HepG2 (cell line): ENCODE measurements around the gene NYNRIN. TPM values are rescaled to one million over a fixed set of nuclear protein-coding genes. Genes with fewer than 3 reads are reported as not detected.

Experiments
- AHDC1 ChIP-seq: sonication (generic); formaldehyde crosslinking; IDR thresholded peaks from 2 replicates; pipeline ENCODE4 v1.5.1; 2020; ENCODE audit warnings: mild to moderate bottlenecking, missing genetic modification reagents, borderline replicate concordance
- CREB1 ChIP-seq, 2 experiments: fragments of 450-650 bp in 1 of 2; IDR thresholded peaks; 2 replicates each; pipeline ENCODE4 v1.6.1; 2016 to 2017; ENCODE audit warnings: control low read depth in 1 of 2, mild to moderate bottlenecking in 1 of 2, missing compliant biosample characterization in 1 of 2, missing genetic modification characterization in 1 of 2
- FIP1L1 ChIP-seq: fragments of 200-400 bp; formaldehyde crosslinking; IDR thresholded peaks from 2 replicates; pipeline ENCODE4 v1.6.1; 2018; ENCODE audit warnings: low read depth, mild to moderate bottlenecking, low read length, moderate library complexity, borderline replicate concordance; ENCODE audit not compliant: insufficient read depth
- HDAC1 ChIP-seq: sonication (generic); formaldehyde crosslinking; IDR thresholded peaks from 2 replicates; pipeline ENCODE4 v1.5.1; 2020; ENCODE audit warnings: mild to moderate bottlenecking, missing genetic modification reagents
- HINFP ChIP-seq: sonication (generic); formaldehyde crosslinking; IDR thresholded peaks from 2 replicates; pipeline ENCODE4 v1.4.0; 2020; ENCODE audit warnings: low read depth, mild to moderate bottlenecking, missing genetic modification reagents
- HNRNPL ChIP-seq: fragments of 200-400 bp; formaldehyde crosslinking; IDR thresholded peaks from 2 replicates; pipeline ENCODE4 v1.6.1; 2017; ENCODE audit warnings: mild to moderate bottlenecking, low read depth, low read length
- HOXA7 ChIP-seq: sonication (generic); formaldehyde crosslinking; IDR thresholded peaks from 2 replicates; pipeline ENCODE4 v1.8.1; 2022; ENCODE audit warnings: mild to moderate bottlenecking, missing genetic modification reagents, moderate library complexity
- MAX ChIP-seq: IDR thresholded peaks from 2 replicates; pipeline ENCODE4 v1.6.1; 2012; ENCODE audit warnings: inconsistent platforms
- MED8 ChIP-seq: sonication (generic); formaldehyde crosslinking; IDR thresholded peaks from 2 replicates; pipeline ENCODE4 v1.8.1; 2023; ENCODE audit warnings: mild to moderate bottlenecking, missing genetic modification reagents; ENCODE audit not compliant: insufficient replicate concordance
- MEF2D ChIP-seq: sonication (generic); formaldehyde crosslinking; IDR thresholded peaks from 2 replicates; pipeline ENCODE4 v1.5.1; 2020; ENCODE audit warnings: mild to moderate bottlenecking, missing genetic modification reagents
- MLX ChIP-seq: IDR thresholded peaks from 2 replicates; pipeline ENCODE4 v1.6.1; 2016
- PAWR ChIP-seq: sonication (generic); formaldehyde crosslinking; IDR thresholded peaks from 2 replicates; pipeline ENCODE4 v1.4.0; 2020; ENCODE audit warnings: missing genetic modification reagents, mild to moderate bottlenecking, borderline replicate concordance
- ZBTB43 ChIP-seq: sonication (generic); formaldehyde crosslinking; conservative IDR thresholded peaks from 2 replicates; pipeline ENCODE4 v1.4.0; 2020; ENCODE audit warnings: missing genetic modification reagents
- ZFY ChIP-seq: sonication (generic); formaldehyde crosslinking; IDR thresholded peaks from 2 replicates; pipeline ENCODE4 v1.4.0; 2020; ENCODE audit warnings: missing genetic modification reagents
- ZNF709 ChIP-seq: sonication (generic); formaldehyde crosslinking; IDR thresholded peaks from 2 replicates; pipeline ENCODE4 v1.5.0; 2020; ENCODE audit warnings: mild to moderate bottlenecking, missing genetic modification reagents
- ZNF770 ChIP-seq: sonication (generic); formaldehyde crosslinking; IDR thresholded peaks from 2 replicates; pipeline ENCODE4 v1.5.0; 2020; ENCODE audit warnings: mild to moderate bottlenecking, missing genetic modification reagents
- polyA plus RNA-seq, 8 experiments: library from polyadenylated mRNA; depleted of rRNA in 3 of 8; stranded (reverse) in 7 of 8; unstranded in 1 of 8; fragments of >200 nt; fragmentation: Illumina TruSeq in 4 of 8; extraction: Trizol in 4 of 8; gene quantifications; 2 replicates each; pipeline versions ENCODE4 v1.2.1 to v1.2.3, GENCODE V29; 2011 to 2016; ENCODE audit warnings: low read depth in 4 of 8, missing spikeins in 1 of 8, mixed read lengths in 1 of 8; ENCODE audit not compliant: insufficient read depth in 1 of 8
- total RNA-seq, 5 experiments: library from RNA; depleted of rRNA; stranded (reverse); fragments of >200 nt; fragmentation: Illumina TruSeq; extraction: Trizol; gene quantifications; 2 replicates each; pipeline ENCODE4 v1.2.3, GENCODE V29; 2016; ENCODE audit warnings: low read depth in 1 of 5

The NYNRIN gene
- total and polyA plus RNA-seq, 2 of the 13 experiments (the other 11 are each of a cell fraction or from before 2014, with no cell fraction given) = 0.63 to 1.1 TPM

- TF ChIP-seq HNRNPL = 0 out of 2 replicates have a peak, but pooled peaks have one; percentile 9
- peak; percentile 74 for TF ChIP-seq ZNF770 (CRISPR knock-in tag)
- peak; percentile 25; the same call in 1 of the 2 replicates for TF ChIP-seq MAX
- TF ChIP-seq ZBTB43 (CRISPR knock-in tag) = no peak
- TF ChIP-seq ZFY (CRISPR knock-in tag) = peak; percentile 81
- peak; percentile 81 for TF ChIP-seq MEF2D (CRISPR knock-in tag)
- no peak for TF ChIP-seq HOXA7 (CRISPR knock-in tag)
- TF ChIP-seq HDAC1 (CRISPR knock-in tag) = no peak; the same call in 1 of the 2 replicates
- no peak for TF ChIP-seq MLX
- no peak for TF ChIP-seq MED8 (CRISPR knock-in tag)
- no peak for TF ChIP-seq AHDC1 (CRISPR knock-in tag)
- no peak for TF ChIP-seq FIP1L1
- no peak for TF ChIP-seq PAWR (CRISPR knock-in tag)
- TF ChIP-seq CREB1 (IDR thresholded peaks at IDR 0.05) = peak; percentile 28; the same call in 1 of the 2 replicates
- no peak for TF ChIP-seq CREB1 (CRISPR knock-in tag; IDR thresholded peaks at IDR 0.05)
- TF ChIP-seq ZNF709 = no peak
- TF ChIP-seq HINFP (CRISPR knock-in tag) = peak; percentile 53; the same call in 1 of the 2 replicates
These were observed 31.9 kb upstream of the NYNRIN start (continued) for GRCh38 chr14:24366721-24367513.
